ENCODE data around the gene EIF2A.

Gene EIF2A

DNA sequence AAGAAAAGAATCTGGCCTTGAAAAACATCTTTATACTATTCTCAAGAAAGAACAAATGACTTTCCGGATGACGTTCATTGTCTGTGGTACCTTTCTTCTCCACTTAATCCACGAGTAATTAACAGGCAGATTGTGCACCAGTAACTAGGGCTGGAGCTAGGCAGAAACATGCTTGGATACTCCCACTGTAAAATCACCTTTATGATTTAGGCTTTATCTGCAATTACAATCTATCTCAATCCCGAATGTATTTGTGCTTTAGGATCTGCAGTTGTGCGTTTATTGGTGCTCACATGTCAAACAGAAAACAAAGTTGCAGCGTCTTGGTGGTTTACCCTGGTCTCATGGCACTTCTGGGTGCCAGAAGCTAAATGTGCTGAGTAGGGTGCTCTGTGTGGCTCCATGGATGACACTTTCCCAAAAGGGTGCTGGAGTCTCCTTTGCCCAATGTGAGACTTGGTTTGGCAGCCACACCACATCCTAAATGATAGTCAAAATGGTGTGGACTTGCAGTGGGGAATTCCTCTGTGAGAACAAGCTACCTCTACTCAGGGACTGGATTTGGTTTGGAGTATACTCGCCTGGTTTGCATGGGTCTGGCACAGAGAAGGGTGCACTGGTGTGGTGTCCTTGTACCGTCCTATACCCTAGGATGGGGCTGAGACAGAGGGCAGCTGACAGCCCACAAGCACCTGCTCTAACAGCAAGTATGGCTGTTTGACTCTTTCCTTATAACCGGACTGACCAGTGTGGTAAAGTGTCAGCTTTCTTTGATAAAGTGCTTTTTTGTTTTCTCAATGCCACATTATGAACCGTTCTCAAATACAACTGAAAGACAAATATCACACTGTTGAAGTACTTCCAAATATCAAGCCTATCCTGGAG, 8.0 kb upstream of the EIF2A start:
- CTCF ChIA-PET: interaction anchor here (0.6 to 1.5 kb wide), 4 partner anchors 10 to 19 kb away, joined by 3 to 10 read pairs (median 4); no protein-coding TSS in a partner anchor
- POLR2A ChIA-PET: interaction anchor here (0.6 to 2.2 kb wide), 2 partner anchors 8 to 165 kb away, joined by 3 to 9 read pairs; partner anchors contain the start of genes EIF2A, ERICH6 and SERP1
- DNase-seq (ENCODE audit: low read depth, low spot score): no peak
- no peak for TF ChIP-seq CTCF (IDR thresholded peaks at IDR 0.05; ENCODE audit: insufficient read depth, low read length, missing control alignments)
- H3K4me3 ChIP-seq (ENCODE audit: low read depth, low read length): no peak overlapping the region

DNA sequence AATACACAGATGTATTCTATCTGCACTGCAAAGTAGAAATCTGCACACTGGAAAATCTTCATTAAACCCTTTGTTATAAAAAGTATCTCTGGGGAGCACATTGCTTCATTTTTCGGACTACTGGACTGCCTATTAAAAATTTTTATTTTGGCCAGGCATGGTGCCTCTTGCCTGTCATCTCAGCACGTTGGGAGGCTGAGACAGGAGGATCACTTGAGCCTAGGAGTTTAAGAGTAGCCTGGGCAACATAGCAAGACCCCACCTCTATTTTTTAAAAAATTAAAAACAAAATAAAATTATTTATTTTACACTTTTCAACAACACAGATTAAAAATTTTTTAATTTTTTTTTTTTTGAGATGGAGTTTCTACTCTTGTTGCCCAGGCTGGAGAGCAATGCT, 6.3 kb upstream of the EIF2A start:
- ChIA-PET CTCF (no interaction called here), POLR2A (no interaction called here)

DNA sequence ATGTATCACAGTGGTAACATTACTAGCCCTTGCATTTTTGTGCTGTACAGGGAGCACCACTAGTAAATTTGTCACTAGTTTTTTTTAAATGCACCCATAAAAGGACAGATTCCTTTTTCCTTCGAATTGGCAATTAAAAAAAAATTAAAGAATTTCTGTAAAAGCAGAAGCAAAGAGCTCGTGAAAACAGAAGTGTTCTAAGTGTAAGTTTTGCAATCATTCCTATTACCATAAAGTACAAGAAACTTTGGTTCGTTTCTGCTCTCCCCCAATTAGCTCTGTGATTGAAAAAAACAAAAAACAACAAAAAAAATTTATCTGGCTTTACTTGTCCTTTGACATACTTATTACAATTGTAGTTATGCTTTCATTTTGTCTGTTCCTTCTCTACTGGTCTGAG, 5.6 kb upstream of the EIF2A start:
- no peak for DNase-seq (ENCODE audit: low read depth, low spot score)
- ChIA-PET POLR2A (no interaction called here), CTCF (no interaction called here)
- H3K4me3 ChIP-seq (ENCODE audit: low read depth, low read length): no peak overlapping the region
- TF ChIP-seq CTCF (IDR thresholded peaks at IDR 0.05; ENCODE audit: insufficient read depth, low read length, missing control alignments): no peak

More for the DNA sequence above, 6.3 kb upstream of the EIF2A start:
- no peak for TF ChIP-seq CTCF (IDR thresholded peaks at IDR 0.05; ENCODE audit: insufficient read depth, low read length, missing control alignments)
- DNase-seq (ENCODE audit: low read depth, low spot score): no peak
- H3K4me3 ChIP-seq (ENCODE audit: low read depth, low read length): no peak overlapping the region

DNA sequence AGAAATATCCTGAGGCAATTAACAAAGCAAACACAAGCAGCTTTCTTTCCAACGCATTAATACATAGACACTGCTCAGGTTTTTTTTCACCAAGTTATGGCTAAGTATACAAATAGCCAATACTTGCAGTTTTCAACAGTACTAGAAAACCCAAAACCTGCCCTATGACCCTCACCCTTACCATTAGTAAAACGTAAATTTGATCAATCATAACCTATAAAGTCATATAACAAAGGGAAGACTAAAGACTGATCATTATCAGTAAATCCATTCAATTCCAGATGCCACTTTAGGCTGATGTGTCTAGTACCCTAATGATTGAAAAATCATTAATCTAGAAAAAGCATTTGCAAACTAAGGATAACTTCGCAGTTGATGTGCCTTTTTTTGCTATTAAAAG, 3.5 kb upstream of the EIF2A start:
- CTCF ChIA-PET: interaction anchor here (2.1 kb wide), 1 partner anchor 15 kb away, joined by 8 read pairs; no protein-coding TSS in a partner anchor
- TF ChIP-seq CTCF (IDR thresholded peaks at IDR 0.05; ENCODE audit: insufficient read depth, low read length, missing control alignments): no peak
- DNase-seq (ENCODE audit: low read depth, low spot score): no peak
- H3K4me3 ChIP-seq (ENCODE audit: low read depth, low read length): no peak overlapping the region
- POLR2A ChIA-PET: interaction anchor here (0.5 to 1.3 kb wide), 2 partner anchors 42 to 60 kb away, joined by 3 read pairs; partner anchors contain the start of gene SELENOT

- no peak for DNase-seq (ENCODE audit: low read depth, low spot score)
- CTCF ChIA-PET: interaction anchor here (2.1 kb wide), 1 partner anchor 16 kb away, joined by 8 read pairs; no protein-coding TSS in a partner anchor
- no peak for TF ChIP-seq CTCF (IDR thresholded peaks at IDR 0.05; ENCODE audit: insufficient read depth, low read length, missing control alignments)
- POLR2A ChIA-PET: interaction anchor here (1.3 kb wide), 1 partner anchor 60 kb away, joined by 3 read pairs; the partner anchor contains the start of gene SELENOT
- no peak overlapping the region for H3K4me3 ChIP-seq (ENCODE audit: low read depth, low read length)
Observed at GRCh38 chr3:150543531-150543930, 3.1 kb upstream of the EIF2A start.

GRCh38 chr3:150544041-150544440, 2.5 kb upstream of the EIF2A start:
- peak; percentile 26 for DNase-seq (ENCODE audit: low read depth, low spot score)
- no peak for TF ChIP-seq CTCF (IDR thresholded peaks at IDR 0.05; ENCODE audit: insufficient read depth, low read length, missing control alignments)
- peak overlapping the region; percentile 87; the same call in 1 of the 2 replicates for H3K4me3 ChIP-seq (ENCODE audit: low read depth, low read length)
- POLR2A ChIA-PET: interaction anchor here (1.3 kb wide), 2 partner anchors 59 to 136 kb away, joined by 3 read pairs; partner anchors contain the start of genes SELENOT and TSC22D2
- CTCF ChIA-PET: interaction anchor here (1.2 to 2.1 kb wide), 2 partner anchors 16 to 18 kb away, joined by 3 to 8 read pairs; no protein-coding TSS in a partner anchor
